Measurements from ENCODE around the gene RAD1. TPM values are rescaled to one million over a fixed set of nuclear protein-coding genes. Genes with fewer than 3 reads are reported as not detected.

The RAD1 gene
- polyA plus RNA-seq, 10 donors = 20.2 to 27.2 (median 24.5) TPM

- DNase-seq = no peak
These were observed 3.8 kb upstream of the RAD1 start for GRCh38 chr5:34919077-34919476.

DNA sequence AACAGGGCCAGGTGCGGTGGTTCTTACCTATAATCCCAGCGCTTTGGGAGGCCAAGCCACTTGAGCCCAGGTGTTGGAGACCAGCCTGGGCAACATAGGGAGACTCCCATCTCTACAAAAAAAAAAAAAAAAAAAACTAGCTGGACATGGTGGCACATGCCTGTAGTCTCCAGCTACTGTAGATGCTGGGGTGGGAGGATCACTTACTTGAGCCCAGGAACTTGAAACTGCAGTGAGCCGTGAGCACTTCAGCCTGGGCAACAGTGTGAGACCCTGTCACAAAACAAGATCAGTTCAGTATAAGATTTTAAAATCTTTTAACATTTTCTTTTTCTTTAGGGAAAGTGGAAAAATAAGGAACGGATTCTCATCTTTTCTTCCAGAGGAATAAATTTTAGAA is 2.7 kb upstream of the RAD1 start:
- no peak for DNase-seq

GRCh38 chr5:34916518-34916917 is 1.2 kb upstream of the RAD1 start:
- DNase-seq = no peak

- no peak for DNase-seq
These were observed 520 bp upstream of the RAD1 start for GRCh38 chr5:34915856-34916192.

GRCh38 chr5:34914671-34915138 is 599 bp downstream of the RAD1 start:
- DNase-seq = peak in 1 of 3 donors; percentile 11

- no peak for DNase-seq
These were observed 2.2 kb downstream of the RAD1 start for GRCh38 chr5:34913072-34913471.

GRCh38 chr5:34905564-34905963 is 9.7 kb downstream of the RAD1 start:
- DNase-seq = no peak

DNA sequence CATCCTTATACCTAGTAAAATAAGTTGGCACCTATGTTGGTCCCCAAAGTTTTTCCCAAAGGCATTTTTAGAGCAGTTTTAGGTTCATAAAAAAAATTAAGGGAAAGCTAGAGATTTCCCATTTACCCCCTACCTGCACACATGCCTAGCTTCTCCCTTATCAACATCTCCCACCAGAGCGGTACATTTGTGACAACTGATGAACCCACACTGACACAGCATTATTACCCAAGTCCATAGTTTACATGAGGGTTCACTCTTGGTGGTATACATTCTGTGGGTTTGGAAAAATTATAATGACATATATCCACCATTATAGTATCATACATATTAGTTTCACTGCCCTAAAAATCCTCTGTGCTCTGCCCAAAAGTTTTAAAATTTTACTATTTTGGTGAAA is 12.0 kb downstream of the RAD1 start:
- DNase-seq = no peak

DNA sequence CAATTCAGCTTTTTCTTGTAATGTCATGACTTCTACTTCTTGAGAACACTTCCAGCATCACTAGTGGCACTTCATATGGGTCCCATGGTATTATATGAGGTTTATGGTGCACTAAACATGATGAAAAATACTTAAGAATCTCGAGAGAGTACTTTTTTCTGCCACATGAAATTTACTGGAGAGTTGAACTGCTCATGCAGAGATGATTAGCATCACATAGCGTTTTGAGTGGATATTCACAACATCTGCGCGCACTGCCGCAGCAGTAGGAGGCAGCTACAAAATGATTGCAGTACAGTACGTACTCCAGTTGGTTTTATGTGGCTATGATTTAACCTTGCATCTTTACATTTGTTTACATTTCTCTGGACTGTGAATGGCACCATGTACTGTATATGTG is 14.7 kb downstream of the RAD1 start:
- no peak for DNase-seq

DNA sequence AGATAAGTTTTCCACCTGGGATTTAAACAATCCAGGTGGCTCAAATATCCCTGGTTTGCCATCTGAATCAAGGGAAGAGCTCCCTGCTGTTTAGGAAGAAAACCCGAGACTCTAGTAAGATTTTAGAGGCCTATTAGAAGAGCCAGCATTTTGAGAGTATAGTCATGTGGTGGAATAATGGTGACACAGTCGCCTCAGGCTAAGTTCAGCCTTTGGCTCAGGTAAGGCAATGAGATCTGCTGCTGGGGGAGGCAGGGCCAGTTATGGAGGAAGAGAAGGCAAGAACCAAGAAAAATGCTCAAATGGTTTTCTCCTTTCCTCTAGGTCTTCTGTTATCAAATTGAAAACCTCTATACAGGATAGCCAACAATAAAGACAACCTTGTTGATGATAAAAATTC is 16.2 kb downstream of the RAD1 start:
- DNase-seq = no peak

DNA sequence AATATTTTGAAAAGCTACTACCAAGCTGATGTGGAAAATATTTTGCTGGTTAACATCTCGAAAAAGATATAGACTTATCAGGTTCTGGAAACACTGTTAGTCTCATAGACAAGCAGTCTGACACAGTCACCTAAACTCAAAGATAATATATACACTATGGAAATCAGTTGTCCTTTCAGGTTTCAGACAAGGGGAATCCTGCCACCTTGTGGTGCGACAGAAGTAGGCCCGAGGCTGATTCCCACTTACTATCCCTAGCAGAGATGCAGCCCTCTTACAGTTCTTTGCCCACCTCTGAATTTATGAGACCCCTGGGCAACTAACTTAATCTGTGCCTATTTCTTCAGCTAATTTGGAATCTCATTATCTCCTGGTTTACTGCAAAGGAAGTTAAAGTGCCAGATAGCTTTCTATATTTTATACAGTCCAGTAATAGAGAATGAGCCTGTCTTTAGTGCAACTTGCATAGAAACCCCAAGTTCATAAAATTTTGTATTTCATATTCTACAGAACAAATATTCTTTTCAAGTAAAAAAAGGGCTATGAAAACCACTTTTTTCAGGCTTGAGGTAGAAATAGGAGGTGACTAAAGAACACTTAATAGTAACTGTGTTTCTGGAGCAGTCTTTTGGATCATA is 16.9 kb downstream of the RAD1 start:
- DNase-seq = peak; percentile 67 to 86 (median 82)

DNA sequence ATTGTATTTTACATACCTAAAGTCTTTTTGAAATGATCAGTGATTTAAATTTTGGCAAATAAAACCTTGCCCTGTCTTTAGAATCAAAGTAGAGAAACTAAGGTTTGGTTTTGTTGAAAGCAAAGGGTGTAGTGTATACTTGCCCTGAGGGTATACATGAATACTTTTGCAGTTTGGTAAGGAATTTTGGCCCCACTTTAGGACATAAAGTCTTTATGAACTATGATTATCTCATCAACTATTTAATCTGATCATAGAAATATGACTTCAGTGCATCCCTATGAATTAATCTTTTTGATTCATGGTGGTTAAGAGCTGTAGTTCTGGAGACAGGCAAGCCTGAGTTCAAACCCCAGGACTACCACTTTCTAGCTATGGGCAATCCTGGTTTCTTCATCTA is 17.7 kb downstream of the RAD1 start:
- peak in 1 of 3 donors; percentile 19 for DNase-seq

GRCh38 chr5:34895641-34896419 is 19.5 kb downstream of the RAD1 start:
- DNase-seq = no peak

DNA sequence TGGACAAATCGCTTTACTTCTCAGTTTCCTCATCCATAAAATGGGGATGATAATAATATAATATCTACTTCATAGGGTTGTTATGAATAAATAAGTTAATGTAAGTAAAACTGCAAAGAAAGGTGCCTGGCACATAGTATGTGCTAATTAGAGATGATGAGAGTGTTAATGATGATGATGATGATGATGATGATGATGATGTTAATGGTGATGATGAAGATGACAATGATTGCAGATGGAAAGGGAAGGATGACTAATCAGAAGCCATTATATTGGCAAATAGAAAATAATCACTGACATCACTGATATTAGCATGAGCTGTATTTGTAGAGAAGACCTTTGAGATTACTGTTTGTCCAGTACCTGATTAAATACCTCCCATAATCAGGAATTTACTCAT is 20.6 kb downstream of the RAD1 start:
- no peak for DNase-seq

DNA sequence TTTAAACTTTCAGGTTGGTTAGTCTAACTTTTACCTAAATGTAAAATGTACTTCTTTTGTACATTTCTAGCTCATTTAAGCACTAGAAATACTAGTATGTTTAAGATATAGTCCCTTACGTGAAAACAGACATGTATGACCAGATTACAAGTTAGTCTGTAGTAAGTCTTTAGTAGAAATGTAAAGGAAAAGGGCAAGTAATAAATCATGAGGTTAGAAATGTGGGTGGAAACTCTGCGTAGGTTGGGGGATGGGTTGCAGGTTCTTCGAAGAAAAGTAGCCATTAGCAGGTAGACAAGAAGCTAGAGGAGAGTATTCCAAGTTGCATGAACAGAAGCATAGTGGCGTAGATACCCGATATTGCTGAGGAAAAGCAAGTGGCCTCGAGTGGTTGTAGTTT is 22.9 kb downstream of the RAD1 start:
- DNase-seq = no peak

DNA sequence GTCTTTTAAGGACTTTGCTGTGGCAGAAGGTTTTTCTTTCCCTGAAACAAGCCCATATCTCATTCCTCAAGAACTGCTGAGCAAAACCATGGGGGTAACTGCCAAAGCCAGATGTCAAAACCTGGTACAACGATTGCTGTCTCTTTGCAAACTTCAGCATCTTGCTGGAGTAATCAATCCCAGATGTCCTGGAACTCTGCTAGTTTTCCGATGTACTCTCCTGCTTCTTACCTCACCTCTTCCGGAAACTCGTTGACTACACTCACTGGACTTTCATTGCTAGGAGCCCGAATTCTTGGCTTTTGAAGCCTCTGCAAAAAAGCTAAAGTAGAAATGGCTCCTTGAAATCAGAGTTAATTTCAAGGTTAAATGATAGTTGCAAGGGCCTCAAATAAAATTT is 23.3 kb downstream of the RAD1 start:
- DNase-seq = peak; percentile 89 to 95 (median 92)

- no peak for DNase-seq
These were observed 25.9 kb downstream of the RAD1 start for GRCh38 chr5:34889394-34889793.

DNA sequence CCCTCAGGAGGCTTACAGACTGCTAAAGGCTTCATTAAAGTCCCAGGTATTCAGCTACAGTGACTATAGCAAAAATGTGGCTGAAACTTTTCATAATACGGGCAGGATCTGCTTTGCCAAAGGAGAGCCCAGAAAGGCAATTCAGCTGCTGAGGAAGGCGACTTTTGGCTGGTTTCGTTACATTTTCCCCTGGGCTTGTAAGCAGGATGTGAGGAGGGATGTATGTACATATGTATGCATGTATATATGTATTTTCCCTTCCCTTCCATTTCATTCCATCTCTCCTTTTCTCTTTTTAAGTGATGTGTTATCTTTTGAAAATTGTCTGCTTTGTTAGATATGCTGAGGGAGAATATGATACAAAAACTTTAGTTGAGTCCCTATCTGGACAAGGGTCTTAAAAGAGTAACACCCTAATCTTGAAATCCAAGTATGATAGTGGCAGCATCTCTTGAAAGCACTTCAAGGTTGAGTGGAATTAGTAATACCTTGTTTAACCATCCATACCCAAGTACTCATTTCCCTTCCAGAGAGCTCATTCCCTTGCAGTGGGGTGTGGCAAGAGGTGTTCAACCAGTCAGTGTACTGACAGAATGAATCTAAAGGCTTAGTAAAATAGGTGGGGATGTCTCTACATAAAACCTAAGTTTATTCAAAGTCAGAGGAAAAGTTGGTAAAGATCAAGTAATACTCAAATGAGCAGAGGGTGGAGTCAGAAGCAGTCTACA is 28.7 kb downstream of the RAD1 start:
- no peak for DNase-seq

DNA sequence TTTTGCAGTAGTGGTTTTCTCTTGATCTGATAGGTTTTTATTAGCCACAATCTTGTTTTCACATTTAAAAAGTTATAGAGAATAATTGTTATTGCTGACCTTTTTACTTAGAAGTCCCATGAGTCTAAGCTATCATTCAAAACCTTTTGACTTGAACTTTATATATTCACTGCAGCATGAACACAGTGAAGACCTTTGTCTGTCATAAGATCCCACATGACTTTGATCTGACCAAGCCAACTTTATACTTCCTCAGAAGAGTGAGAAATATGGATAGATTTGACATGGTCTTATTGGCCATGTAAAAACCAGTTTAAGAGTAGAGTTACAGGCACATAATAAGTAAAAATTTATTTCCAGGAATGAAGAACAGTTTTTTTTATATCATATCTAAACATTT is 34.1 kb downstream of the RAD1 start:
- no peak for DNase-seq

DNA sequence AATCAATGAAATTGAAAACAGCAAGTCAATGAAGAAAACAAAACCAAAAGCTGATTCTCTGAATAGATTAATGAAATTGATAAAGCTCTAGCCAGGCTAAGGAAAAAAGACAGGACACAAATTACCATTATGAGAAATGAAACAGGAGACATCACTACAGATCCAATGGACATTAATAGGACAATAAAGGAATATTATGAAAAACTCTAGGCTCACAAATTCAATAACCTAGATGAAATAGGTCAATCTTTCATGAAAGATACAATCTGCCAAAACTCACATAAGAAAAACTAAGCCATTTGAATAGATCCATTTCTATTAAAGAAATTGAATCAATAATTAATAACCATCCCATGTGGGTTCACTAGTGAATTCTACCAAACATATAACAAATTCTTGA is 39.0 kb downstream of the RAD1 start:
- DNase-seq = no peak

DNA sequence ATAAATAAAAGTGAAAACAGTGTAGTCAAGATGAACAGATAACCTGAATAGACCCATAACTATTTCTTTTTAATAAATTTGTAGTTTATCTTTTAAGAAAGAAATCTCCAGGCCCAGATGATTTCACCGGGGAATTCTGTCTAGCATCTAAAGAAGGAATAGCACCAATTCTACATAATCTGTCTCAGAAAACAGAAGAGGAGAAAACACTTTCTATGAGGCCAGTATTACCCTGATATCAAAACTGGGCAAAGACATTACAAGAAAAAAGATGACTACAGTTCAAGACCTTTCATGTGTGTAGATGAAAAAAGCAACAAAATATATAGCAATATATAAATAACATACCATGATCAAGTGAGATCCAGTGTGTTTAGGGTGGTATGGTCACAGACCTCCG is 44.9 kb downstream of the RAD1 start:
- DNase-seq = no peak

DNA sequence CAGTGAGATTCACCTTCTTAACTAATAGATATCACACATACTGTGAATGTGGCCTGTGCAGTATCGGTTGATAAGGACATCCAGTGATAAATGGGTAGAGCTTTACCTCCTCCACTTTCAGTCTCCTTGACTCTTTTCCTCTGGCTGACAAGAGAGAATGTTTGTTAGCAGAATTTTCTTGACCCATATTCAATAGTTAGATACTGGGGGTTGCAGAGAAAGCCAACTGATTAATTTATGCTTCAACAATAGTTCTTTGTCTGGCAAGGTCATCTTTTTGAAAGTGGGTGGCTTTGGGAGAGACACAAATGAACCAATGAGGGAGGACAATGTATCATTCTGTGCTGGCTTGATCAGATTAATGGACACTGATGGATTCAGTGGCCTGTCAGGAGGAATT is 46.0 kb downstream of the RAD1 start:
- no peak for DNase-seq

DNA sequence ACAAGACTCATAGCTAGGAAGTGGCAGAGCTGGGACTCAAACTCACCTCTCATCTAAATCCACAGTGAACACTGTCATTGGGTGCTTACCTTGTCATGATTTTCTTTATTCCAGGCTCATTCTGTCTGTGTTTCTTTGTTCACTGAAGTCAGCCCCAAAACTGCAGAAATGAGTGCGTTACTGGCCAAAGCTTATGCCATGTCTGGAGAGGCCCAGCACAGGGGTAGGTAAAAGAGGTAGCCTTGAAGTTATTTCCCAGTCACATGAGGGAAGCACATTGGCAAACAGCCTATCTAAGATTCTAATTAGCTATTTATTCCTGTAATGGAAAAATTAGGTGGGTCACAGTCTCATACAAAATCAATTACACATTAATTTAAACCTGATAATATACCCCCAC is 46.5 kb downstream of the RAD1 start:
- DNase-seq = no peak

All from muscle of back (tissue), 11 donors.